Measurements from ENCODE around the gene HOXA10.

DNA sequence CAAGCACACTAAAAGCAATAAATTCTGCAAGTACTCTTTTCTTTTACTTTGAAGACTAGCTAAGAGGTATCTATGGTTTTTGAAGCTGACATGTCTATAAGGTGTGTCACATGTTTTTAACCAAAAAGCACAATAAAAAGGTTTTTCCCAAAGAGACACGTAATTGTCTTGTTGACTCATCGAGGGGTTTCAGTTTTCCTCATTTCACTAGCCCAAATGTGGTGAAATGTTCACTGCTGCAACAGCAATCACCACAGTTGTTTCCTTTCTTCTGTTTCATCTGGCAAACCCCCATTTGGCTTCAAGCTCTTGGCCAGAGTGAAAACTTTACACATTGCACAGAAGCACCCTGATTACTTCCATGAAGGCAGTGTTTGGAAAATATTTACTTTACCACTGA is 39.7 kb downstream of the HOXA10 start:
- no peak for TF ChIP-seq POLR2AphosphoS5 (IDR thresholded peaks at IDR 0.05; ENCODE audit: borderline replicate concordance, low read depth, low read length)
- no peak for TF ChIP-seq EZH2 (IDR thresholded peaks at IDR 0.05)

Measured in SK-N-MC (cell line).